ENCODE measurements around the gene MAPK4.

GRCh38 chr18:50687491-50687890 is 127.6 kb downstream of the MAPK4 start:
- TF ChIP-seq CTCF (IDR thresholded peaks at IDR 0.05; ENCODE audit: insufficient read depth, low read depth, low read length): no peak
- no peak for TF ChIP-seq EZH2 (IDR thresholded peaks at IDR 0.05; ENCODE audit: insufficient read depth, low read length)
